Astrocyte (in vitro differentiated cells and primary cell): Measurements from ENCODE around the gene NDUFV2.

Source experiments
- CTCF ChIP-seq: IDR thresholded peaks from 2 replicates; pipeline ENCODE4 v1.5.1; 2011; ENCODE audit warnings: low read depth, mild to moderate bottlenecking, inconsistent platforms, low read length, moderate library complexity; ENCODE audit not compliant: insufficient read depth
- EZH2 ChIP-seq: IDR thresholded peaks from 2 replicates; pipeline ENCODE4 v1.6.1; 2012; ENCODE audit warnings: mild to moderate bottlenecking, low read length, inconsistent platforms; ENCODE audit not compliant: insufficient read depth

GRCh38 chr18:9147440-9148202 is 45.1 kb downstream of the NDUFV2 start:
- TF ChIP-seq CTCF (peak; percentile 89), EZH2 (no peak)
